Karpas-422 (cell line): ENCODE results near the gene HK1. TPM values are rescaled to one million over a fixed set of nuclear protein-coding genes. Genes with fewer than 3 reads are reported as not detected.
"Not testable (repeated sequence)": the region's sequence is repeated elsewhere in the genome, so short reads cannot be mapped to it uniquely, and the experiment has no call there.

Source experiments
- DNase-seq: peaks from one replicate; pipeline ENCODE4 v3.0.0-alpha.2; 2015
- H2AFZ ChIP-seq: fragments of 200-600 bp; sonication (generic); 2 replicates; pipeline ENCODE4 v1.6.1; 2014; ENCODE audit warnings: antibody characterized with exemption, low read length, mixed read lengths
- H3K27ac ChIP-seq: fragments of 200-600 bp; sonication (generic); 2 replicates; pipeline ENCODE4 v1.5.1; 2014; ENCODE audit warnings: mild to moderate bottlenecking, low read length, moderate library complexity
- H3K27me3 ChIP-seq: fragments of 200-600 bp; sonication (generic); 2 replicates; pipeline ENCODE4 v1.6.1; 2014; ENCODE audit warnings: low read length, mixed read lengths
- H3K36me3 ChIP-seq: fragments of 200-600 bp; sonication (generic); 2 replicates; pipeline ENCODE4 v1.6.1; 2014; ENCODE audit warnings: low read length, mixed read lengths; ENCODE audit not compliant: insufficient read depth
- H3K4me1 ChIP-seq: fragments of 200-600 bp; sonication (generic); 2 replicates; pipeline ENCODE4 v1.6.1; 2014; ENCODE audit warnings: mild to moderate bottlenecking, low read length, mixed read lengths
- H3K4me2 ChIP-seq: fragments of 200-600 bp; sonication (generic); 2 replicates; pipeline ENCODE4 v1.6.1; 2014; ENCODE audit warnings: low read length, low read depth, mild to moderate bottlenecking; ENCODE audit not compliant: poor library complexity, severe bottlenecking
- H3K4me3 ChIP-seq: fragments of 200-600 bp; sonication (generic); 2 replicates; pipeline ENCODE4 v1.5.1; 2014; ENCODE audit warnings: mild to moderate bottlenecking, antibody characterized with exemption, low read length, mixed read lengths
- H3K79me2 ChIP-seq: fragments of 200-600 bp; sonication (generic); 2 replicates; pipeline ENCODE4 v1.6.1; 2014; ENCODE audit warnings: mild to moderate bottlenecking, low read length, mixed read lengths
- H3K9ac ChIP-seq: fragments of 200-600 bp; sonication (generic); 2 replicates; pipeline ENCODE4 v1.6.0; 2014; ENCODE audit warnings: low read length
- H3K9me2 ChIP-seq: fragments of 200-600 bp; sonication (generic), shearing (Covaris generic); replicated peaks from 2 replicates; pipeline ENCODE4 v1.6.0; 2014; ENCODE audit warnings: mild to moderate bottlenecking, low read length, moderate library complexity; ENCODE audit not compliant: insufficient read depth
- H3K9me3 ChIP-seq: fragments of 300-700, 200-600 bp; sonication (generic); 2 replicates; pipeline ENCODE4 v1.6.1; 2014; ENCODE audit warnings: low read length, mixed read lengths
- H4K20me1 ChIP-seq: fragments of 200-600 bp; sonication (generic); 2 replicates; pipeline ENCODE4 v1.6.1; 2014; ENCODE audit warnings: mild to moderate bottlenecking, antibody characterized with exemption, low read length, low read depth; ENCODE audit not compliant: insufficient read depth
- total RNA-seq: library from RNA; depleted of rRNA; stranded (reverse); fragments of >200 nt; shearing (Covaris generic); gene quantifications from 2 replicates; pipeline ENCODE4 v1.2.3, GENCODE V29; 2014; ENCODE audit warnings: low replicate concordance

The HK1 gene
- total RNA-seq, 1 experiment from 2014 or later = 54.6 TPM

- no peaks in the 10 kb centered on the region for H3K9me3 ChIP-seq
- H3K9me2 ChIP-seq = no peaks in the 10 kb centered on the region
- no peaks in the 10 kb centered on the region for H3K27me3 ChIP-seq
- no peaks in the 10 kb centered on the region for H3K36me3 ChIP-seq
- H3K4me2 ChIP-seq = peak overlapping the region; percentile 63
- H3K4me1 ChIP-seq = peaks cover 31% of the 10 kb centered on the region
- H3K9ac ChIP-seq = peak overlapping the region; percentile 47
- peak overlapping the region; percentile 69 for H3K27ac ChIP-seq
- peak overlapping the region; percentile 69 for H2AFZ ChIP-seq
- H3K4me3 ChIP-seq = peak overlapping the region; percentile 42
- no peaks in the 10 kb centered on the region for H4K20me1 ChIP-seq
- DNase-seq = peak; percentile 83
- H3K79me2 ChIP-seq = no peaks in the 10 kb centered on the region
These were observed 814 bp downstream of the HK1 start for GRCh38 chr10:69279110-69279509.

GRCh38 chr10:69281507-69282413 is 3.5 kb downstream of the HK1 start:
- Histone ChIP-seq H3K9me2 (no peaks in the 10 kb centered on the region), H3K36me3 (no peaks in the 10 kb centered on the region), H4K20me1 (no peaks in the 10 kb centered on the region), H3K4me2 (no peak overlapping the region), H3K4me3 (no peak overlapping the region), H3K27ac (no peak overlapping the region), H3K27me3 (no peaks in the 10 kb centered on the region), H2AFZ (no peak overlapping the region), H3K79me2 (no peaks in the 10 kb centered on the region), H3K9ac (no peak overlapping the region), H3K9me3 (no peaks in the 10 kb centered on the region), H3K4me1 (peaks cover 31% of the 10 kb centered on the region)
- DNase-seq = no peak

GRCh38 chr10:69284402-69284801 is 6.1 kb downstream of the HK1 start:
- H3K9me2 ChIP-seq, H2AFZ ChIP-seq, H3K4me2 ChIP-seq, H4K20me1 ChIP-seq, H3K4me3 ChIP-seq, DNase-seq, H3K79me2 ChIP-seq, H3K9me3 ChIP-seq, H3K9ac ChIP-seq, H3K27me3 ChIP-seq, H3K27ac ChIP-seq, H3K36me3 ChIP-seq: not testable (repeated sequence)
- H3K4me1 ChIP-seq = peaks cover 18% of the 10 kb centered on the region

GRCh38 chr10:69285699-69286098 is 7.4 kb downstream of the HK1 start:
- Histone ChIP-seq H2AFZ (no peak overlapping the region), H3K9ac (no peak overlapping the region), H3K9me3 (no peaks in the 10 kb centered on the region), H3K9me2 (no peaks in the 10 kb centered on the region), H3K4me1 (peaks cover 5% of the 10 kb centered on the region), H4K20me1 (no peaks in the 10 kb centered on the region), H3K27ac (no peak overlapping the region), H3K27me3 (no peaks in the 10 kb centered on the region), H3K4me3 (no peak overlapping the region), H3K36me3 (no peaks in the 10 kb centered on the region), H3K79me2 (no peaks in the 10 kb centered on the region), H3K4me2 (no peak overlapping the region)
- DNase-seq = no peak

GRCh38 chr10:69287181-69287580 is 8.9 kb downstream of the HK1 start:
- no peak overlapping the region for H3K4me3 ChIP-seq
- no peak for DNase-seq
- no peaks in the 10 kb centered on the region for H4K20me1 ChIP-seq
- no peak overlapping the region for H3K27ac ChIP-seq
- H3K4me2 ChIP-seq = no peak overlapping the region
- no peaks in the 10 kb centered on the region for H3K4me1 ChIP-seq
- no peaks in the 10 kb centered on the region for H3K36me3 ChIP-seq
- H3K79me2 ChIP-seq = no peaks in the 10 kb centered on the region
- H3K9ac ChIP-seq = no peak overlapping the region
- H3K27me3 ChIP-seq = no peaks in the 10 kb centered on the region
- H2AFZ ChIP-seq = no peak overlapping the region
- no peaks in the 10 kb centered on the region for H3K9me2 ChIP-seq
- no peaks in the 10 kb centered on the region for H3K9me3 ChIP-seq

- no peak for DNase-seq
- no peaks in the 10 kb centered on the region for H3K9me2 ChIP-seq
- H3K4me2 ChIP-seq = no peak overlapping the region
- H3K27me3 ChIP-seq = no peaks in the 10 kb centered on the region
- H3K4me3 ChIP-seq = no peak overlapping the region
- no peaks in the 10 kb centered on the region for H4K20me1 ChIP-seq
- H3K9me3 ChIP-seq = no peaks in the 10 kb centered on the region
- H3K27ac ChIP-seq = no peak overlapping the region
- H3K4me1 ChIP-seq = no peaks in the 10 kb centered on the region
- H3K9ac ChIP-seq = no peak overlapping the region
- no peaks in the 10 kb centered on the region for H3K79me2 ChIP-seq
- no peak overlapping the region for H2AFZ ChIP-seq
- H3K36me3 ChIP-seq = no peaks in the 10 kb centered on the region
These were observed 12.7 kb downstream of the HK1 start for GRCh38 chr10:69290993-69291392.

- H3K9me3 ChIP-seq = no peaks in the 10 kb centered on the region
- no peak overlapping the region for H3K4me3 ChIP-seq
- no peaks in the 10 kb centered on the region for H3K36me3 ChIP-seq
- no peaks in the 10 kb centered on the region for H4K20me1 ChIP-seq
- H3K27ac ChIP-seq = no peak overlapping the region
- H2AFZ ChIP-seq = no peak overlapping the region
- no peak overlapping the region for H3K9ac ChIP-seq
- no peaks in the 10 kb centered on the region for H3K79me2 ChIP-seq
- no peak overlapping the region for H3K4me2 ChIP-seq
- H3K4me1 ChIP-seq = no peaks in the 10 kb centered on the region
- no peak for DNase-seq
- H3K9me2 ChIP-seq = no peaks in the 10 kb centered on the region
- H3K27me3 ChIP-seq = no peaks in the 10 kb centered on the region
These were observed 14.2 kb downstream of the HK1 start for GRCh38 chr10:69292459-69292858.

GRCh38 chr10:69295027-69295636 is 16.8 kb downstream of the HK1 start:
- Histone ChIP-seq H3K9me3 (no peaks in the 10 kb centered on the region), H3K9me2 (no peaks in the 10 kb centered on the region), H3K4me2 (no peak overlapping the region), H3K9ac (no peak overlapping the region), H3K4me1 (no peaks in the 10 kb centered on the region), H3K4me3 (no peak overlapping the region), H4K20me1 (no peaks in the 10 kb centered on the region), H3K79me2 (no peaks in the 10 kb centered on the region), H3K27me3 (no peaks in the 10 kb centered on the region), H2AFZ (no peak overlapping the region), H3K27ac (no peak overlapping the region), H3K36me3 (no peaks in the 10 kb centered on the region)
- DNase-seq = no peak
